Thyroid gland (tissue), 4 donors: Measurements from ENCODE around the gene NAALADL2. TPM values are rescaled to one million over a fixed set of nuclear protein-coding genes. Genes with fewer than 3 reads are reported as not detected.

ENCODE experiments used
- DNase-seq, 2 donors: peaks; one replicate each; pipeline ENCODE4 v3.0.0-alpha.2; 2019
- H3K27ac ChIP-seq, 3 donors: fragments of 200-600 bp; sonication (generic); 1 replicate in 2 of 3; 2 replicates in 1 of 3; pipeline ENCODE4 v1.5.1; 2016 to 2019; ENCODE audit warnings: mild to moderate bottlenecking in 1 of 3, moderate library complexity in 1 of 3
- H3K27me3 ChIP-seq: fragments of 200-600 bp; sonication (generic); one replicate; pipeline ENCODE4 v1.5.1; 2019
- H3K36me3 ChIP-seq, 2 donors: fragments of 200-600 bp; sonication (generic); one replicate each; pipeline ENCODE4 v1.5.1; 2016 to 2019
- H3K4me1 ChIP-seq, 2 donors: fragments of 200-600 bp; sonication (generic); one replicate each; pipeline ENCODE4 v1.5.1; 2017 to 2019
- H3K4me3 ChIP-seq, 3 donors: fragments of 200-600 bp; sonication (generic); replicated peaks in 1 of 3; 1 replicate in 2 of 3; 2 replicates in 1 of 3; pipeline ENCODE4 v1.5.1; 2016; ENCODE audit warnings: mild to moderate bottlenecking in 1 of 3
- H3K9me3 ChIP-seq: fragments of 200-600 bp; sonication (generic); one replicate; pipeline ENCODE4 v1.5.1; 2017
- POLR2A ChIP-seq, 2 donors: fragments of 450-650 bp; IDR thresholded peaks; one replicate each; pipeline ENCODE4 v1.6.1; 2017; ENCODE audit warnings: antibody characterized with exemption in 2 of 2, mild to moderate bottlenecking in 2 of 2, moderate library complexity in 1 of 2
- WGBS, 2 donors: methylation state at CpG; one replicate each; pipeline ENCODE4 v1.1.5; 2017; 5-methylcytosine and 5-hydroxymethylcytosine counted together
- intact Hi-C: fragments of 100-400 bp; cut with DNase I; formaldehyde crosslinking; loops from one replicate; pipeline ENCODE4 v1.15.1; 2023
- total RNA-seq, 4 donors: library from RNA; depleted of rRNA; stranded (reverse); fragments of >200 nt; gene quantifications; one replicate each; pipeline ENCODE4 v1.2.3, GENCODE V29; 2016
- TF ChIP-seq, protein P1 (sequence below), 6 experiments: fragments of 200-600 bp in 3 of 6; fragments of 450-650 bp in 3 of 6; sonication (generic) in 3 of 6; IDR thresholded peaks; one replicate each; pipeline ENCODE4 v1.5.1; 2016 to 2019; ENCODE audit warnings: antibody characterized with exemption in 6 of 6, mild to moderate bottlenecking in 2 of 6, inconsistent platforms in 1 of 6, moderate library complexity in 1 of 6

The NAALADL2 gene
- total RNA-seq, 4 donors from 2014 or later = 7.6 to 14.7 (median 9.0) TPM

DNA sequence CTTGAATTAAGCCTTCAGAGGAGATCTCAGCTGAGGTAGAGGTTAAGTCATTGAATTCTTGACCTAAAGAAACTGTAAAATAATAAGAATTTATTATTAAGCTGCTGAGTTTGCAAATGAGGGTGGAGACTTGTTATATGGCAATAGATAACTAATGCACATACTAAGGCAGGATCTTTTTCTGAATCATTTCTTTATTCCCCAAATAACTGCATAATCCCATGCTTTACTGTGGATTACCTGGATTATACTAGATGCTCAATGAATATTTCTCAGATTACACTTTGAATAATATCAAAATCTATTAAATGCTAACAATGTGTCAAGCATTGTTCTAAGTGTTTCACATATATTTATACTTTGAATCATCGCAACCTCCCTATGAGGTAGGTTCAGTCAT, 532.5 kb downstream of the NAALADL2 start:
- intact Hi-C loops = no loop called here
- WGBS, 2 donors = 98 to 99% methylated on average over 1 of the region's 1 CpG
- TF ChIP-seq, protein P1, sequence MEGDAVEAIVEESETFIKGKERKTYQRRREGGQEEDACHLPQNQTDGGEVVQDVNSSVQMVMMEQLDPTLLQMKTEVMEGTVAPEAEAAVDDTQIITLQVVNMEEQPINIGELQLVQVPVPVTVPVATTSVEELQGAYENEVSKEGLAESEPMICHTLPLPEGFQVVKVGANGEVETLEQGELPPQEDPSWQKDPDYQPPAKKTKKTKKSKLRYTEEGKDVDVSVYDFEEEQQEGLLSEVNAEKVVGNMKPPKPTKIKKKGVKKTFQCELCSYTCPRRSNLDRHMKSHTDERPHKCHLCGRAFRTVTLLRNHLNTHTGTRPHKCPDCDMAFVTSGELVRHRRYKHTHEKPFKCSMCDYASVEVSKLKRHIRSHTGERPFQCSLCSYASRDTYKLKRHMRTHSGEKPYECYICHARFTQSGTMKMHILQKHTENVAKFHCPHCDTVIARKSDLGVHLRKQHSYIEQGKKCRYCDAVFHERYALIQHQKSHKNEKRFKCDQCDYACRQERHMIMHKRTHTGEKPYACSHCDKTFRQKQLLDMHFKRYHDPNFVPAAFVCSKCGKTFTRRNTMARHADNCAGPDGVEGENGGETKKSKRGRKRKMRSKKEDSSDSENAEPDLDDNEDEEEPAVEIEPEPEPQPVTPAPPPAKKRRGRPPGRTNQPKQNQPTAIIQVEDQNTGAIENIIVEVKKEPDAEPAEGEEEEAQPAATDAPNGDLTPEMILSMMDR (IDR thresholded peaks at IDR 0.05) = no peak
- no peak for TF ChIP-seq POLR2A (IDR thresholded peaks at IDR 0.05)
- Histone ChIP-seq H3K4me3 (no peak overlapping the region), H3K27ac (no peak overlapping the region), H3K4me1 (no peaks in the 10 kb centered on the region), H3K36me3 (no peaks in the 10 kb centered on the region), H3K9me3 (no peaks in the 10 kb centered on the region), H3K27me3 (no peaks in the 10 kb centered on the region)
- no peak for DNase-seq

DNA sequence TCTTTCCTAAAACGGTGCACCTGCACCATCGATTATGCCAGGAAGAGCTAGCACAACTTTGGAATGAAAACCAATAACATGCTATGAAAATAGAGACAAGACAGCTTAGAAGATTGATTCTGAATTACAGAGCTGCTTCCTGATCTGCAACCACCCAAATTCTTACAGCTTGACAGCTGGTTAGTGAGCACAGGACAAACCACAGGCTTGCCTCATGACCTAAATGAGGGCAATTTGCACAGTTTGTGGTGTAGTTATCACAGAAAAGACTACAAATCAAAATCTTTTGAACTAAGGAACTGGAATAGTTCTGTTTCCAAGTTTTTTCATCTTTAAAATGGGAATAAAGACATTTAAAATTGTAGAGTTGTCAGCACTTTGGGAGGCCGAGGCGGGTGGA, 533.5 kb downstream of the NAALADL2 start:
- WGBS, 2 donors = 90 to 97% methylated on average over 3 to 4 of the region's 4 CpGs
- no peak overlapping the region for H3K4me3 ChIP-seq
- H3K36me3 ChIP-seq = no peaks in the 10 kb centered on the region
- H3K27ac ChIP-seq = no peak overlapping the region
- intact Hi-C loops = no loop called here
- TF ChIP-seq, protein P1 (IDR thresholded peaks at IDR 0.05) = no peak
- no peak for TF ChIP-seq POLR2A (IDR thresholded peaks at IDR 0.05)
- DNase-seq = no peak
- H3K27me3 ChIP-seq = no peaks in the 10 kb centered on the region
- H3K4me1 ChIP-seq = no peaks in the 10 kb centered on the region
- no peaks in the 10 kb centered on the region for H3K9me3 ChIP-seq

DNA sequence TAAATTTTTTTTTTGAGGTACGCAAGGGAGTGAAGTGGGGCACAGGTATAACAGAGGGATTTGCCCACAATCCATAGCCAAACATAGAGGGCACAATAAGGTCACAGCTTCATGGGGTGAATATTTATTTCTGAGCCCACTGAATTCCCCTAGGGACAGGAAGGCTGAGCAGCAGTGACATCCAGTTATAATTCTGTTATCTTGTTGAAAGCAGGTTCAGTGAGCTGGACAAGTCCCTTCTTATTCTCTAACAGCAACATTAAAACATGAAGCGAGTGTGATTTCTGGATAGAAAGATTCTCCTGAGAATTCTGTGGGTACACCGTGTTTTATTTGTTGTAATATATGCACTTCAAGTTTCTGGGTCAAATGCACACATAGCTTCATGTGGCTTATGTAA, 538.2 kb downstream of the NAALADL2 start:
- TF ChIP-seq, protein P1 (IDR thresholded peaks at IDR 0.05) = no peak
- no peak for TF ChIP-seq POLR2A (IDR thresholded peaks at IDR 0.05)
- intact Hi-C loops = no loop called here
- no peak for DNase-seq

DNA sequence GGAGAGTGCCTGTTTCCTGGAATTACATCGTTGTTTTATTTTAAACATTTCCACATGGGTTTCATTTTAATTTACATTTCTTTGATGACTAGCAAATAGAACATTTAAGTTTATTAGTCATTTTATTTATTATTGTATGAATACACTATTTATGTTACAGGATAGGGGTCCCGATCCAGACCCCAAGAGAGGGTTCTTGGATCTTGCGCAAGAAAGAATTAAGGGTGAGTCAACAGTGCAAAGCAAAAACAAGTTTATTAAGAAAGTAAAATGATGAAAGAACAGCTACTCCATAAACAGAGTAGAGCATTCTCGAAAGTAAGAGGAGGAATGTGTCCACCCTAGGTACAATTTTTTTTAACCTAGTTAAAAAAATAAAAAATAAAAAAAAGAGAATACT, 539.5 kb downstream of the NAALADL2 start:
- H3K4me3 ChIP-seq = no peak overlapping the region
- TF ChIP-seq, protein P1 (IDR thresholded peaks at IDR 0.05) = no peak
- TF ChIP-seq POLR2A (IDR thresholded peaks at IDR 0.05) = no peak
- H3K27ac ChIP-seq = no peak overlapping the region
- no peaks in the 10 kb centered on the region for H3K27me3 ChIP-seq
- WGBS, 2 donors = 67 to 79% methylated on average over 4 of the region's 4 CpGs
- no peak for DNase-seq
- no peaks in the 10 kb centered on the region for H3K36me3 ChIP-seq
- no peaks in the 10 kb centered on the region for H3K9me3 ChIP-seq
- no peaks in the 10 kb centered on the region for H3K4me1 ChIP-seq
- intact Hi-C loops = no loop called here

More for the DNA sequence above, 538.2 kb downstream of the NAALADL2 start:
- 81 to 84% methylated on average over 3 of the region's 3 CpGs for WGBS, 2 donors
- H3K4me3 ChIP-seq = no peak overlapping the region
- no peaks in the 10 kb centered on the region for H3K4me1 ChIP-seq
- no peaks in the 10 kb centered on the region for H3K36me3 ChIP-seq
- no peak overlapping the region for H3K27ac ChIP-seq
- no peaks in the 10 kb centered on the region for H3K27me3 ChIP-seq
- H3K9me3 ChIP-seq = no peaks in the 10 kb centered on the region

DNA sequence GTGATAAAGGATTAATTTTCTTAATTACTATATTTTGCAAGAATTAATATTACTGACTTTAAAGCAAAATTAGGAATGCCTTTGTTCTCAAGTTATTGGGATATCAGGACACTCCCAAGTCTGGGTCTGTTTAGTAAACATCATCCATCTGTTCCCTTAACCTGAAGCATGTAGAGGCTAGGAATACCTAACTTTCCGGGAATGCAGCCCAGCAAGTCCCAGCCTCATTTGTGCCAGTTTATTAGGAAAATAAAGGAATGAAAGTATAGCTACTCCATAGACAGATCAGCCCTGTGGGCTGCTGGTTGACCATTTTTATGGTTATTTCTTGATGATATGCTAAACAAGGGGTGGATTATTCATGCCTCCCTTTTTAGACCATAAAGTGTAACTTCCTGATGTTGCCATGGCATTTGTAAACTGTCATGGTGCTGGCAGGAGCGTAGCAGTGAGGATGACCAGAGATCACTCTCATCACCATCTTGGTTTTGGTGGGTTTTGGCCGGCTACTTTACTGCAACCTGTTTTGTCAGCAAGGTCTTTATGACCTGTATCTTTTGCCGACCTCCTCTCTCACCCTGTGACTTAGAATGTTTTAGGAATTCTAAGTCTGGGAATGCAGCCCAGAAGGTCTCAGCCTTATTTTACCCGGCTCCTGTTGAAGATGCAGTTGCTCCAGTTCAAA, 540.2 kb downstream of the NAALADL2 start:
- intact Hi-C loops = no loop called here
- no peaks in the 10 kb centered on the region for H3K9me3 ChIP-seq
- H3K4me3 ChIP-seq = no peak overlapping the region
- DNase-seq = no peak
- H3K36me3 ChIP-seq = no peaks in the 10 kb centered on the region
- H3K27me3 ChIP-seq = no peaks in the 10 kb centered on the region
- H3K27ac ChIP-seq = no peak overlapping the region
- no peak for TF ChIP-seq POLR2A (IDR thresholded peaks at IDR 0.05)
- TF ChIP-seq, protein P1 (IDR thresholded peaks at IDR 0.05) = no peak
- no peaks in the 10 kb centered on the region for H3K4me1 ChIP-seq
- WGBS, 2 donors = 88 to 93% methylated on average over 5 of the region's 5 CpGs
